A204.1 (cell line): ENCODE results near the gene NEURL1B.

ENCODE experiments used
- FAIRE-seq: peaks from 2 replicates; lab custom pipeline; 2012; peaks lifted over from hg19 to GRCh38; lab: Jason Lieb, UNC

NEURL1B gene

GRCh38 chr5:172680921-172681320, 39.9 kb downstream of the NEURL1B start:
- no peak for FAIRE-seq

GRCh38 chr5:172681421-172681820, 40.4 kb downstream of the NEURL1B start:
- no peak for FAIRE-seq

- FAIRE-seq, result no peak
These were observed 42.2 kb downstream of the NEURL1B start for GRCh38 chr5:172683264-172683644.

- no peak for FAIRE-seq
These were observed 42.8 kb downstream of the NEURL1B start for GRCh38 chr5:172683645-172684471.

GRCh38 chr5:172685091-172685490, 44.0 kb downstream of the NEURL1B start:
- FAIRE-seq, result no peak

DNA sequence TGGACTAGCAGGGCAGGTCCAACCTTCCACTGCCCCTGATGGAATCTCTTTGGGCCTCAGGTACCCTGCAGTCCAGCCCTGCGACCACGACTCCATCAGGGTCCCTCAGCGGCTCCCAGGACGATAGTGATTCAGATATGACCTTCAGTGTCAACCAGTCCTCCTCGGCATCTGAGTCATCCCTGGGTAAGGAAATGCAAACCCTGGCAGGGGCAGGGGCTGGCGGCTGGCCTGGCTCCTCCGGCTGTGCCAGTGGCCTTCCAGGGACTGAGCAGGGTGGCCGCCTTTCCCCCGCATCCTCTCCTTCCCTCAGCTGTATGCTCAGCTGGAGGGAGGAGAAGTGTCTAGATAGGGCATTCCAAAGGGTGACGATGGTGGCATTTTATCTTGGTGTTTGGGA, 45.0 kb downstream of the NEURL1B start:
- no peak for FAIRE-seq

DNA sequence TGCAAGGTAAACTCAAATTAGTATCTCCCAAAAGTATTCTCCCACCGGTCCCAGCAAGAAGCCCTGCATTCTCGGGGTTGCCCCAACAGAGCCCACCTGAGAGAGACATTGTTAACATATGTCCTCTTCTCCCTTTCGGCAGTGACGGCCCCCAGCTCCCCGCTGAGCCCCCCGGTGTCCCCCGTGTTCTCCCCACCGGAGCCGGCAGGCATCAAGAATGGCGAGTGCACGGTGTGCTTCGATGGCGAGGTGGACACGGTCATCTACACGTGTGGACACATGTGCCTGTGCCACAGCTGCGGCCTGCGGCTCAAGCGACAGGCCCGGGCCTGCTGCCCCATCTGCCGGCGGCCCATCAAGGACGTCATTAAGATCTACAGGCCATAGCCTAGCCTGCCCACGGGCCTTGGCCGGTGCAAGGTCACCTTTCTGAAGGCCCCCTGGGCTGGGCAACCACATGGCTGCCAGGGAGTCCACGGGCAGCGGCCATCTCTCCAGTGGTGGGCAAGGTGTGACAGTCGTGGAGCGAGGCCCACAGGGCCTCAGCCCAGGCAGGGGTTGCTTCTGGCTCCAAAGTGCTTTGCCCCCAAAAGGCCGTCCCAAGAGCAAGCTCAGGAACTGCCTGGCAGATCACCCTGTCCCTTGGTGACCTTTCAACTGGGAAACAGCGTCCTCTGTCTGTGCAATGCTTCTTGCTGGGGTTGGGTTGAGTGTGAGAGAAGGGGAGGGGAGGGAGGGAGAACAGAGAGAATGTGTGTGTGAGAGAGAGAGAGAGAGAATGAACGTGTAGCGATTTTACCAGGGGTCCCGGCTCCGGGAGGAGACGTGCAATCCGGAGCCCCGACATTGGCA, 45.7 kb downstream of the NEURL1B start:
- FAIRE-seq, result no peak

- FAIRE-seq, result no peak
These were observed 46.9 kb downstream of the NEURL1B start for GRCh38 chr5:172687940-172688339.

- no peak for FAIRE-seq
These were observed 47.5 kb downstream of the NEURL1B start for GRCh38 chr5:172688349-172689217.

DNA sequence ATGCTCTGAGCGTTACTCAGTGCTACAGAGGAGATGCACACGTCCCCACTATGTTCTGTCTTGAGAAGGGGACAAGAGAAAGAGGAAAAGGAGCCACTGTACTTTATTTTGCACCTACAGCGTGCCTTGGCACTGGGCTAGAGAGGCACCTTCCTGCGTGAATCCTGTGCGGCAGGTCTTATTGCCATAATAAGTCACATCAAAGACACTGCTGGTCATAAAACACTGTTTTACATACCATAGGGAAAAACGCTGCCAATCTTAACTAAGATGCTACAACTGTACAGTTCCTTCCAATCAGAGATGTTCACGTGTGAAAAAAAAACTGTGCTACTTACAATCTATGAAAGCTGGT, 48.1 kb downstream of the NEURL1B start:
- no peak for FAIRE-seq

GRCh38 chr5:172689801-172690200, 48.7 kb downstream of the NEURL1B start:
- FAIRE-seq, result no peak

- FAIRE-seq, result no peak
These were observed 49.4 kb downstream of the NEURL1B start for GRCh38 chr5:172690258-172691075.

DNA sequence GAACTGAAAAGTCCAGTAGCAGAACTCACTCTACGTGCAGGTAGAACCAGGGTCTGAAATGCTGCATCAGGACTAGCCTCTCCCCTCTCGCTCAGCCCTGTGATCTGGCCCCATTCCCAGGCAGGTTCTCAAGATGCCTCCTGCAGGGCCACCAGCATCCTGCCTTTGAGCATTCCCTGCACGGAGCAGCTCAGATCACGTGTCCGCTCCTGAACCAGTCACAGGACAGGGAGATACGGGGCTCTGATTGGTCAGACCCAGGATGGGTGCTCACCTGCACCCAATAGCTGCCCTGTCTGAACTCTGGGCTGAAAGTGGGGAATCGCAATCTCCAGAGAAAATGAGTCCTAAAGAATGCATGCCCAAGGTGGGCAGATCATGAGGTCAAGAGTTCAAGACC, 50.8 kb downstream of the NEURL1B start:
- FAIRE-seq, result no peak

GRCh38 chr5:172692451-172692850, 51.4 kb downstream of the NEURL1B start:
- FAIRE-seq, result no peak

- no peak for FAIRE-seq
These were observed 51.9 kb downstream of the NEURL1B start for GRCh38 chr5:172692981-172693380.

GRCh38 chr5:172694061-172694460, 53.0 kb downstream of the NEURL1B start:
- no peak for FAIRE-seq

DNA sequence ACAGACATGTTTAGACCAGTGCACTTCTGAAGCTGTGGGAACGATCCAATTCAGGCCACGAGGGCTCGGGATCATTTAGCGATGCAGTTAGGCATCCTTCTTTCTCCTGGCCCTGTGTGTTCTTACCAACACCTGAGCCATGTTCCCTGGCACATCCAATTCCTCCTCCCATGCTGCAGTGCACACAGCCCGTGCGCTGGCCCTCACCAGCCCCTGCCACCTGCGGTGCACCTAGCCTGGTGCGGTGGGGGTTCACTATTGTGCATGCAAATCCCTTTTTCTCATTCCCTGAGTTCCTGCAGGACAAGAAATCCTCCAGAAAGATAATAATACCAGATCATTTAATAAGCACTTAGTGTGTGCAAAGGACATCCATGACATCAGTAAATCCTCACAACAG, 53.5 kb downstream of the NEURL1B start:
- no peak for FAIRE-seq

DNA sequence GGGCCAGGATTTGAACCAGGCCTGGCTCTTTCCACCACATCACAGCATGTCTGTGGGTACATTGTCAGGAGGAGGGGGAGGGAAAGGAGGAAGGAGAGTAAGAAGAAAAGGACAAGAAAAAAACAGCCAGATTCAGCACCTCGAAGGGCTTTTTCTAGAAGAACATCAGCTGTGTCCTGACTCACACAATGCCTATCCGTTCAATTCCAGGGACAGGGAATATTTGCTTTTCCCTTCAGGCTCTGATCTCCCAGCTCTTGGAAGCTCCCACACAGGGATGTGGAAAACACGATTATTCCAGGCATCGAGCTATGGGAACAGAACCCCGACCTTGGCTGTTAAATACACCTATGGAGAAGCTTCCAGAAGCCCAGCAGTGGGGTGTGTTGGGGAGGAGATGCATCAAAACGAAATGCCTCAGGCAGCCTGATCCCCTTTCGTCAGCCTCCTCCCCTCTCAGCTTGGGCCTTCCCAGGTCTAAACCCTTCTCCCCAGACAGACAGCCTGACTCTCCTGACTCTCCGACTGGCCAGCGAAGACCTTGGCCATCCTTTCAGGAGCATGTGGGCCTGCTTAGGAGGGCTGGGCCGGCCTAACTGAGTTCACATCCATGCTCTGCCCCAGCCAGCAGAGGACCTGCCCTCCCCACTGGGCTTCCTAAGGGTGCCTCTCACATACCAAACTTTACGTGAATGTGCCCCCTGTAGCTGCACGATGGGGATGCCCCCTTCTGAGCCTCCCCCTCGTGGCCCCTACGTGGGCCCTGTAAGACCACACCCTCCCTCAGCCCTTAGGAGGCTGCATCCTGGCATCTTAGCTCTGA, 54.4 kb downstream of the NEURL1B start:
- FAIRE-seq, result no peak

GRCh38 chr5:172696171-172696849, 55.2 kb downstream of the NEURL1B start:
- no peak for FAIRE-seq
